SIG-M5 treated with dmso at 0.1 percent for 504 hours (cell line): ENCODE results near the gene FLII.
A peak's percentile ranks its signal among the peaks of the same experiment; 100 is the strongest.
"Not testable (repeated sequence)": the region's sequence is repeated elsewhere in the genome, so short reads cannot be mapped to it uniquely, and the experiment has no call there.

Experiments
- DNase-seq: peaks from one replicate; lab custom pipeline; 2025; ENCODE audit not compliant: unreplicated experiment; lab: John Stamatoyannopoulos, UW

FLII gene

GRCh38 chr17:18258356-18259038 is at the start of gene FLII:
FLII (minus strand) TSS chr17:18258738; CDS start chr17:18258690, 48 bp downstream.
- peak; percentile 25 for DNase-seq

DNA sequence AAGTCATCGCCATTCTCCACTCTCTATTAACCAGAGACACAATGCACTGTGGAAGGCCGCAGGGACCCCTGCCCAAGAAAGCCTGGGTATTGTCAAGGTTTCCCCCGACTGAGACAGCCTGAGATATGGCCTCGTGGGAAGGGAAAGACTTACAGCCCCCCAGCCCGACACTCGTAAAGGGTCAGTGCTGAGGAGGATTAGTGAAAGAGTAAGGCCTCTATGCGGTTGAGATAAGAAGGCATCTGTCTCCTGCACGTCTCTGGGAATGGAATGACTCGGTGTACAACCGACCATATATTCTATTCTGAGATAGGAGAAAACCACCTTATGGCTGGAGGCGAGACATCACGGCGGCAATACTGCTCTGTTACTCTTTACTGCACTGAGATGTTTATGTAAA is 44.7 kb upstream of the FLII start:
- DNase-seq, result not testable (repeated sequence)

DNA sequence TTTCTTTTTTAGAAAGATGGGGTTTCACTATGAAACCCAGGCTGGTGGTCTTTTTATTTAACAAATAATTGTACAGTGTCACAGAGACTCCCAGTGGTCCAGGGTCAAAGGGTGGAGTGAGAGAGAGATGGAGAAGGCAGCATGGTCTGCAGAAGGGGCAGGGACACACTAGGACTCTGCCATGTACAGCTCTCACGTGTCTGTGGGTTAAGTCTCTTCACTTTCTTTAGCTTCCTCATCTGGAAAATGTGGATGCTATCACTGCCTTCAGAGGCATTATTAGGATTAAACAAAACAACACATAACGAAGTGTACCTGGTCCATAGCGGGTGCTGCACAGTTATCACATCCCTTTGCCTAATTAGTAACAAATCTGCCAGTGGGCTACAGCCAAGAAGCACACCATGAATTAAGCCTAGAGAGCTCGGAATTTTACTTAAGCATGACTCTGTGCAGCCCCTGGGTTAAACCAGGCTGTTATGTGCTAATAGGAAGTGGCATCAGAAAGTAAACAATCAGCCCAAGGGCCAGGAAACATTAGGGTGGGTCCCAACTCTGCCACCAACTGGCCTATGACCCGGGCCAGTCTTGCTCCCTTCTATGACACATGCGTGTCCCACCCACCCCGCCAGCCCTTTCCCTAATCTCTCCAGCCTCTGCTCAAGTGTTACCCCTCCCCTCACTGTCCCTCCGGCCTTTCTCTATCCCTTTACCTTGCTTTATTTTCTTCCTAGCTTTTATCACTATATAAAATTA is 42.4 kb upstream of the FLII start:
- no peak for DNase-seq

DNA sequence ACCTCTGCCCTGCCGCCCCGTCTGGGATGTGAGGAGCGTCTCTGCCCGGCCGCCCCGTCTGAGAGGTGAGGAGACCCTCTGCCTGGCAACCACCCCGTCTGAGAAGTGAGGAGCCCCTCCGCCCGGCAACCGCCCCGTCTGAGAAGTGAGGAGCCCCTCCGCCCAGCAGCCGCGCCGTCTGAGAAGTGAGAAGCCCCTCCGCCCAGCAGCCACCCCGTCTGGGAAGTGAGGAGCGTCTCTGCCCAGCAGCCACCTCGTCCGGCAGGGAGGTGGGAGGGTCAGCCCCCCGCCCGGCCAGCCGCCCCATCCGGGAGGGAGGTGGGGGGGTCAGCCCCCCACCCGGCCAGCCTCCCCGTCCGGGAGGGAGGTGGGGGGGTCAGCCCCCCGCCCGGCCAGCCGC is 39.5 kb upstream of the FLII start:
- not testable (repeated sequence) for DNase-seq

- no peak for DNase-seq
Measured at GRCh38 chr17:18291718-18292540, 33.4 kb upstream of the FLII start.

- no peak for DNase-seq
Measured at GRCh38 chr17:18285296-18285695, 26.8 kb upstream of the FLII start.

GRCh38 chr17:18281788-18282187 is 23.2 kb upstream of the FLII start:
- no peak for DNase-seq

DNA sequence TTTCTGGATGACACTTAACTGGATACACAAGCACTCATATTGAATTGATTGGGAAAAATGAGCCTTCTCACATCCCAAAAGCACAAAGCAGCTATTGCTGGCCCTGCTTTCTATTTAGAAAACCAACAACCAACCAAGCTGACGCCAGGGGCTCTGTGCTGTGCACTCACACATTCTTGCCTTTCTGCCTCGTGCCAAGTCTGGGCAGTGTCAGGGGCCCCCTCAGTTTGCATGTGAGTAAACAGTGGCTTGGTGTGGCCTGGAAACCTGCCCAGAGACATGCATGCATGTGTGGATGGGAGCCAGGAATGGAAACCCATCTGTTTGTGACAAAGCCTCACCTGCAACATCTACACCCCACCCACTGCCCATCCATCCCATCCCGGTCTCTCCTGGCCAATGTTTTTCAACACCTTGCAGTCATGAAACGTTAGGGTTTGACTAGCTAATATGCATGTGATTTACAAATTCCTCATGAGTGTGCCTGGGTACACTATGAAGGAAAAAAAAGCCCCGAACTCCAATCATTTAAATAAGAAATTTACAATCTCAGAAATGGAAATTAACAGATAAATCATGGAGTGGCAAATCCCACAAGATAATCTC is 22.3 kb upstream of the FLII start:
- DNase-seq, result no peak

- DNase-seq, result no peak
Measured at GRCh38 chr17:18280249-18280648, 21.7 kb upstream of the FLII start.

GRCh38 chr17:18278867-18279266 is 20.3 kb upstream of the FLII start:
- DNase-seq, result no peak

- DNase-seq, result no peak
Measured at GRCh38 chr17:18277076-18277475, 18.5 kb upstream of the FLII start.

DNA sequence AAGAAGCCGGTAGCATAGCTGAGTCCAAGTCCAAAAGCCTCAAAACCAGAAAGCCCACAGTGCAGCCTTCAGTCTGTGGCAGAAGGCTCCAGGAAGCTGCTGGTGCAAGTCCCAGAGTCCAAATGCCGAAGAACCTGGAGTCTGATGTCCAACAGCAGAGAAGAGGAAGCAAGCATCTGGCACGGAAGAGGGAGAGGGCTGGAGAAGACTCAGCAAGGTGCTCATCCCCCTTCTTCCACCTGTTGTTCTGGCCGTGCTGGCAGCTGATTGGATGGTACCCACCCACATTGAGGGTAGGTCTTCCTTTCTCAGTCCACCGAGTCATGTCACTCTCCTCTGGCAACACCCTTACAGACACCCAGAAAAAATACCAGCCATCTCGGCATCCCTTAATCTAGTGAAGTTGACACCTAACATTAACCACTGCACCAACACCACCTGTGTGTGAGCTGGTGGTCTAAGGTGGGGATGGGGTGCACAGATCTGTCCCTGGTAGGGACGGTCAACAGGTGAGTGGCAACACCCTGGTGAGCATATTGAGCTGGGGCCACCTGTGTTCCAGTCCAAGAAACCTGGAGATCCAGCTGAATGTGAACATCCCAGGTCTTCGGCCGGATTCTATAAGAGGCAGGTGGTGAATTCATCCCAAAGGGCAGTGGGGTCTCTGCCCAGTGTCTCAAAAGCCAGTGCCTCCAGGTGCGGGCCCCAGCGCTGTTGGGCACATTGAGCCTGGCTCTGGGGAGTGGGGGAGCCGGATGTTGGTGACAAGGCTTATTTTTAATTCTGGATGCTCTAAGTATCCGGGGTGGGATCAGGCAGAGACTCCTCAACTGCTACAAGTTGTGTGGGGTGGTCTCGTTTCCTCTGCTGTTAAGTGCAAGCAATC is 11.8 kb upstream of the FLII start:
- DNase-seq, result no peak

DNA sequence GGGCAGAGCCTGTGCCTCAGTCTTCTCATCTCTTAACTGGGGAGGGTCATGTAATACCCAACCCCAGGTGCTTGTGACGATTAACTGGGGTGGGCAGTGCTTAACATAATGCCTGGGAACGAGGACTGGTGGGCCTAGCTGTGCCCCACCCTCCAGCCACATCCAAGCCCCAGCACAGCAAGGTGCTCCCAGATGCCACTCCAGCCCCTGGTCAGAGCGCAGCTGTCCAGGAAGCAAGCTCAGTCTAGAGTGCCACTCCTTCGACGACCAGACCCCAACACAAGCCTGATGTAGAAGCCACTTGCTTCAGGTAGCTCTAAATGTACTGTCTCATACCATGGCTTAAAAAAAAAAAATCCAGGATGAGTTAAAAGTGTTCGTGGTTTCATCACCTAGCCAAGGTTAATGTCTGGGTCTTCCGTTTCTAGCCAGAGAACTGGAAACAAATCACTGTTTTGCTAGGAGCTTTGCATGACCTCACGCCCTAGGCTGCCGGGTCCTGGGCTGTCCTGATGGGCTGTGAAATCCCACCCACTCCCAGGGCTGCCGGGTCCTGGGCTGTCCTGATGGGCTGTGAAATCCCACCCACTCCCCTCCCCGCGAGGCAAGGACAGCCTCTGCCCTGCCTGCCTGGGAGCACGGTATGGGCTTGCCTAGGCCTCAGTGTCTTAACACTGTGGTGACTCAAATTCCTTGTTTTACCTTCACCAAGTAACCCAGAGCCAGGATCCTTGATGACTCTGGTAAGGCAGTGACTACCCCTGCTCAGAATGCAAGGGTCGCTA is 9.6 kb upstream of the FLII start:
- DNase-seq, result no peak

- DNase-seq, result no peak
Measured at GRCh38 chr17:18267366-18267765, 8.8 kb upstream of the FLII start.

DNA sequence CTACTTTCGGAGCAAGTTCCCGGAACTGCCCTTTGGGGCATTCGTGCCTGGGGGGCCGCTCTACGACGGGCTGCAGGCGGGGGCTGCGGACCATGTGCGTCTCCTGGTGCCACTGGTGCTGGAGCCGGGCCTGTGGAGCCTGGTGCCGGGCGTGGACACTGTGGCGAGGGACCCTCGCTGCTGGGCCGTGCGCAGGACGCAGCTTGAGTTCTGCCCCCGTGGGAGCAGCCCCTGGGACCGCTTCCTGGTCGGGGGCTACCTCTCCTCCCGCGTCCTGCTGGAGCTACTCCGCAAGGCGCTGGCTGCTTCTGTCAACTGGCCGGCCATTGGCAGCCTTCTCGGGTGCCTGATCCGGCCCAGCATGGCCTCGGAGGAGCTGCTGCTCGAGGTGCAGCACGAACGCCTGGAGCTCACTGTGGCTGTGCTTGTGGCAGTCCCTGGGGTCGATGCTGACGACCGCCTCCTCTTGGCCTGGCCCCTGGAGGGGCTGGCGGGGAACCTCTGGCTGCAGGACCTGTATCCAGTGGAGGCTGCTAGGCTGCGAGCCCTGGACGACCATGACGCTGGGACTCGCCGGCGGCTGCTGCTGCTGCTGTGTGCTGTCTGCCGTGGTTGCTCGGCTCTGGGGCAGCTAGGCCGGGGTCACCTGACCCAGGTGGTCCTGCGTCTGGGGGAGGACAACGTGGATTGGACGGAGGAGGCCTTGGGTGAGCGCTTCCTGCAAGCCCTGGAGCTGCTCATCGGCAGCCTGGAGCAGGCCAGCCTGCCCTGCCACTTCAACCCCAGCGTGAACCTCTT is 5.5 kb upstream of the FLII start:
- no peak for DNase-seq

GRCh38 chr17:18262641-18263040 is 4.1 kb upstream of the FLII start:
- no peak for DNase-seq

GRCh38 chr17:18262111-18262510 is 3.6 kb upstream of the FLII start:
- no peak for DNase-seq

DNA sequence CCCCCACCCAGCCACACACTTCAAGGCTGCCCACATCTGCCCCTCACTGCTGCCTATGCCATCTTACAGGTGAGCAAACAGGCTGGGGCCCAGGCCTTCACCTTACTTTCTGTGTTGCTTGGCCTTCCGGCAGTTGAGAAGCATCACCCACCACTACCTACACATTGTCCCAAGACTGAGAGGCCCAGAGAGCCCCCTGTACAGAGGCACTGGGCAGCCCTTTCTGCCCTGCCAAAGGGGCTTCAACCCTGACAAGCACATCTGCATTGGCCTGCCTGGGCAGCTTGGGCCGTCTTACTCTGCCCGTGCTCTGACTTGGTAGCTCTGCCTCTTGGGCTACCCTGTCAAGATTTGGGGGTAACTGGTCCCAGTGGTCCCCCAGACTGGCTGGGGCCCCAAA is 3.1 kb upstream of the FLII start:
- DNase-seq, result no peak

DNA sequence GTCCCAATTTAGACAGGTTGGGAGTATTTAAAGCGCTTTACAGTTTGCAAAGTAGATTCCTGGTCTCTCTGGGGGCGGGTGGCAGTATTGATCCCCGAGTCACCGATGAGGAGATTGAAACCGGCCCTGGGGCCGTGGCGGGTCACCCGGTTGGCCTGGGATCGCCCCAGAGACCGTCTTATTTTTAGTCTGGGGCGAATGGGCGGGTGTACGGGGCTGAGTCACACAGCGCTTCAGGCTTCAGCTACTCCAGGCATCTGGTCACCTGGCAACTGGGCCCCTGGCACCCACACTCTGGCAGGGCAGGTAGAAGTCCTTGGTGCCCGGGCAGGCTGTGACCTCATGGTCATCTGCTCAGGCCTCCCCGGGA is 2.6 kb upstream of the FLII start:
- peak; percentile 50 for DNase-seq
